Panc1 (cell line): ENCODE measurements around the gene RNASE1. TPM values are rescaled to one million over a fixed set of nuclear protein-coding genes. Genes with fewer than 3 reads are reported as not detected.

Source experiments
- ATAC-seq: fragments of 200-7000 bp; cut with Tn5 transposase; 2 replicates; pipeline ENCODE4 v1.9.1; 2020; ENCODE audit warnings: mild to moderate bottlenecking, moderate library complexity
- BruUV-seq: library from RNA; stranded (reverse); fragments of 400-500 nt; replicated peaks from 2 replicates; lab custom pipeline; 2021; lab: Mats Ljungman, UMichigan
- CTCF ChIA-PET: fragments of 300-600 bp; sonication (Branson Sonifier 250); formaldehyde crosslinking; loops from one replicate; lab custom pipeline; 2022; ENCODE audit warnings: antibody characterized with exemption; lab: Charles Lee
- POLR2A ChIA-PET: fragments of 300-600 bp; sonication (Branson Sonifier 250); formaldehyde crosslinking; loops from one replicate; lab custom pipeline; 2022; ENCODE audit warnings: antibody characterized with exemption; lab: Charles Lee
- DNase-seq: peaks from one replicate; pipeline ENCODE4 v3.0.0-alpha.2; 2010; ENCODE audit warnings: low read depth, low spot score
- H3K27ac ChIP-seq: 2 replicates; pipeline ENCODE4 v1.5.1; 2011; ENCODE audit warnings: mild to moderate bottlenecking, low read length, inconsistent platforms
- H3K27me3 ChIP-seq: fragments of 200-500 bp; sonication (Bioruptor generic); 2 replicates; pipeline ENCODE4 v1.6.0; 2014; ENCODE audit warnings: low read length, inconsistent platforms; ENCODE audit not compliant: control insufficient read depth, insufficient read depth
- H3K36me3 ChIP-seq: fragments of 200-500 bp; sonication (Bioruptor generic); 2 replicates; pipeline ENCODE4 v1.5.1; 2014; ENCODE audit warnings: inconsistent platforms, mild to moderate bottlenecking, low read length, moderate library complexity; ENCODE audit not compliant: control insufficient read depth, insufficient read depth
- H3K4me1 ChIP-seq: 2 replicates; pipeline ENCODE4 v1.5.1; 2011; ENCODE audit warnings: inconsistent platforms, mild to moderate bottlenecking, low read length, moderate library complexity; ENCODE audit not compliant: control insufficient read depth, insufficient read depth
- H3K4me3 ChIP-seq, 2 experiments: 2 replicates each; pipeline ENCODE4 v1.5.1; 2011 to 2012; ENCODE audit warnings: low read depth in 2 of 2, low read length in 2 of 2, mild to moderate bottlenecking in 2 of 2, inconsistent platforms in 1 of 2, moderate library complexity in 1 of 2
- H3K9me3 ChIP-seq: fragments of 200-500 bp; sonication (Bioruptor generic); 2 replicates; pipeline ENCODE4 v1.5.1; 2014; ENCODE audit warnings: low read depth, mild to moderate bottlenecking, inconsistent platforms, low read length, moderate library complexity; ENCODE audit not compliant: control insufficient read depth, insufficient read depth
- POLR2AphosphoS5 ChIP-seq: IDR thresholded peaks from 2 replicates; pipeline ENCODE4 v1.6.1; 2012; ENCODE audit warnings: mild to moderate bottlenecking, low read depth, low read length, moderate library complexity
- SIN3A ChIP-seq: IDR thresholded peaks from 2 replicates; pipeline ENCODE4 v1.6.1; 2012; ENCODE audit warnings: low read depth, mild to moderate bottlenecking, low read length, moderate library complexity, borderline replicate concordance; ENCODE audit not compliant: insufficient read depth
- TCF7L2 ChIP-seq: IDR thresholded peaks from 2 replicates; pipeline ENCODE4 v1.6.1; 2011; ENCODE audit warnings: mild to moderate bottlenecking, low read depth, low read length, inconsistent platforms
- in situ Hi-C: cut with HindIII; loops from 2 replicates; pipeline ENCODE4 v1.10.0; 2016; ENCODE audit warnings: low sequenced_read_pairs, low pct_unique_long_range_greater_than_20kb
- intact Hi-C: fragments of 100-400 bp; cut with micrococcal nuclease; formaldehyde crosslinking; loops from one replicate; pipeline ENCODE4 v1.10.0; 2022; ENCODE audit not compliant: unreplicated experiment
- total RNA-seq: library from RNA; stranded (reverse); gene quantifications from one replicate; pipeline ENCODE4 v1.2.1, GENCODE V29; 2021; ENCODE audit not compliant: unreplicated experiment
- TF ChIP-seq, protein P1 (sequence below), 2 experiments: IDR thresholded peaks; 2 replicates each; pipeline ENCODE4 v1.6.1; 2011 to 2012; ENCODE audit warnings: low read depth in 2 of 2, control low read depth in 1 of 2, low read length in 1 of 2, mild to moderate bottlenecking in 1 of 2, moderate library complexity in 1 of 2; ENCODE audit not compliant: insufficient read depth in 1 of 2
- TF ChIP-seq, protein P2 (sequence below): fragments of 450-650 bp; IDR thresholded peaks from 2 replicates; pipeline ENCODE4 v1.5.1; 2017; ENCODE audit warnings: mild to moderate bottlenecking

RNASE1 gene
- total RNA-seq, 1 experiment from 2014 or later = 0.69 TPM

DNA sequence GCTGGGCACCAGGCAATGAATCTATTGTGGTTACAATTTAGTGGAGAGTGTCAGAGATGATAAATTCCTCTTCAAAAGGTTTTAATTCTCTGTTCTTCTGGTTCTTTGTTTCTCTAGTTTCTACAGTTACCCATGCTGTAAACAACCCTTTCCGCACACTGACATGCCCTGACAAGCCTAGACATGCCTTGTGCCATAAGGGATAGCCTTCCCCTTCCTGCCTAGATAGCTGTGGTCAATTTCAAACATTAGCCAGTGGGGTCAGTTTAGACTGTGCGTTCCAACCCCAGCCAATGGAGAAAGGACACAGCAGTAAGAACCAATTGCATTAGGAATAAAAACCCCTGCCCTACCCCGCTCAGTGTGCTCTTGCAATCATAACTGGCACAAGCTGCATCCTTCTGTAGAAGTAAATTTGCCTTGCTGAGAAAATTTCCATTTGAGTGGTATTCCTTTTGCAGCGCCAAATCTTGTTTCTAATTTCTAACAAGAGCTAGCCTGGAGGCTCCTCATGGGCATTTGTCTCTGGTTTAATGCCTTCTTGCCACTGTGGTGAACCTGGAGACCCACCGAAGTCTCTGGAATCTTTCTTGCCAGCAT, 50.6 kb downstream of the RNASE1 start:
- POLR2A ChIA-PET = no interaction called here
- in situ Hi-C loops = no loop called here
- TF ChIP-seq, protein P1, sequence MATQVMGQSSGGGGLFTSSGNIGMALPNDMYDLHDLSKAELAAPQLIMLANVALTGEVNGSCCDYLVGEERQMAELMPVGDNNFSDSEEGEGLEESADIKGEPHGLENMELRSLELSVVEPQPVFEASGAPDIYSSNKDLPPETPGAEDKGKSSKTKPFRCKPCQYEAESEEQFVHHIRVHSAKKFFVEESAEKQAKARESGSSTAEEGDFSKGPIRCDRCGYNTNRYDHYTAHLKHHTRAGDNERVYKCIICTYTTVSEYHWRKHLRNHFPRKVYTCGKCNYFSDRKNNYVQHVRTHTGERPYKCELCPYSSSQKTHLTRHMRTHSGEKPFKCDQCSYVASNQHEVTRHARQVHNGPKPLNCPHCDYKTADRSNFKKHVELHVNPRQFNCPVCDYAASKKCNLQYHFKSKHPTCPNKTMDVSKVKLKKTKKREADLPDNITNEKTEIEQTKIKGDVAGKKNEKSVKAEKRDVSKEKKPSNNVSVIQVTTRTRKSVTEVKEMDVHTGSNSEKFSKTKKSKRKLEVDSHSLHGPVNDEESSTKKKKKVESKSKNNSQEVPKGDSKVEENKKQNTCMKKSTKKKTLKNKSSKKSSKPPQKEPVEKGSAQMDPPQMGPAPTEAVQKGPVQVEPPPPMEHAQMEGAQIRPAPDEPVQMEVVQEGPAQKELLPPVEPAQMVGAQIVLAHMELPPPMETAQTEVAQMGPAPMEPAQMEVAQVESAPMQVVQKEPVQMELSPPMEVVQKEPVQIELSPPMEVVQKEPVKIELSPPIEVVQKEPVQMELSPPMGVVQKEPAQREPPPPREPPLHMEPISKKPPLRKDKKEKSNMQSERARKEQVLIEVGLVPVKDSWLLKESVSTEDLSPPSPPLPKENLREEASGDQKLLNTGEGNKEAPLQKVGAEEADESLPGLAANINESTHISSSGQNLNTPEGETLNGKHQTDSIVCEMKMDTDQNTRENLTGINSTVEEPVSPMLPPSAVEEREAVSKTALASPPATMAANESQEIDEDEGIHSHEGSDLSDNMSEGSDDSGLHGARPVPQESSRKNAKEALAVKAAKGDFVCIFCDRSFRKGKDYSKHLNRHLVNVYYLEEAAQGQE (IDR thresholded peaks at IDR 0.05; ENCODE audit: insufficient read depth in 1 of 2, low read depth in 2 of 2, low read length in 1 of 2) = no peak
- TF ChIP-seq SIN3A = no peak
- TF ChIP-seq, protein P2, sequence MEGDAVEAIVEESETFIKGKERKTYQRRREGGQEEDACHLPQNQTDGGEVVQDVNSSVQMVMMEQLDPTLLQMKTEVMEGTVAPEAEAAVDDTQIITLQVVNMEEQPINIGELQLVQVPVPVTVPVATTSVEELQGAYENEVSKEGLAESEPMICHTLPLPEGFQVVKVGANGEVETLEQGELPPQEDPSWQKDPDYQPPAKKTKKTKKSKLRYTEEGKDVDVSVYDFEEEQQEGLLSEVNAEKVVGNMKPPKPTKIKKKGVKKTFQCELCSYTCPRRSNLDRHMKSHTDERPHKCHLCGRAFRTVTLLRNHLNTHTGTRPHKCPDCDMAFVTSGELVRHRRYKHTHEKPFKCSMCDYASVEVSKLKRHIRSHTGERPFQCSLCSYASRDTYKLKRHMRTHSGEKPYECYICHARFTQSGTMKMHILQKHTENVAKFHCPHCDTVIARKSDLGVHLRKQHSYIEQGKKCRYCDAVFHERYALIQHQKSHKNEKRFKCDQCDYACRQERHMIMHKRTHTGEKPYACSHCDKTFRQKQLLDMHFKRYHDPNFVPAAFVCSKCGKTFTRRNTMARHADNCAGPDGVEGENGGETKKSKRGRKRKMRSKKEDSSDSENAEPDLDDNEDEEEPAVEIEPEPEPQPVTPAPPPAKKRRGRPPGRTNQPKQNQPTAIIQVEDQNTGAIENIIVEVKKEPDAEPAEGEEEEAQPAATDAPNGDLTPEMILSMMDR = no peak
- no peak for TF ChIP-seq TCF7L2
- TF ChIP-seq POLR2AphosphoS5 = no peak
- Histone ChIP-seq H3K4me3 (no peak overlapping the region), H3K27me3 (no peaks in the 10 kb centered on the region), H3K9me3 (no peaks in the 10 kb centered on the region; the same call in 1 of the 2 replicates), H3K36me3 (no peaks in the 10 kb centered on the region), H3K4me1 (no peaks in the 10 kb centered on the region), H3K27ac (no peak overlapping the region)
- DNase-seq = no peak
- CTCF ChIA-PET = no interaction called here
- BruUV-seq = no TSS peak
- intact Hi-C loops = no loop called here
- no peak for ATAC-seq

Other genes with a start within 250 kb of the RNASE1 start
- not detected for gene RNASE9, start 241.8 kb downstream of the RNASE1 start, total RNA-seq
- not detected for gene RNASE11, start 214.8 kb downstream of the RNASE1 start, total RNA-seq
- gene RNASE12, start 211.5 kb downstream of the RNASE1 start, total RNA-seq = not detected
- not detected for gene OR6S1, start 161.2 kb downstream of the RNASE1 start, total RNA-seq
- 3.3 TPM for gene RNASE4, start 118.3 kb downstream of the RNASE1 start, total RNA-seq
- 1.9 TPM for gene ANG, start 114.1 kb downstream of the RNASE1 start, total RNA-seq
- not detected for gene EDDM3A, start 57.0 kb downstream of the RNASE1 start, total RNA-seq
- not detected for gene EDDM3B, start 34.4 kb downstream of the RNASE1 start, total RNA-seq
- not detected for gene RNASE6, start 21.6 kb downstream of the RNASE1 start, total RNA-seq
- not detected for gene RNASE3, start 88.5 kb upstream of the RNASE1 start, total RNA-seq
- gene RNASE2, start 152.6 kb upstream of the RNASE1 start, total RNA-seq = not detected
- gene METTL17, start 187.1 kb upstream of the RNASE1 start, total RNA-seq = 39.6 TPM
- not detected for gene SLC39A2, start 196.4 kb upstream of the RNASE1 start, total RNA-seq
- gene NDRG2, start 222.2 kb upstream of the RNASE1 start, total RNA-seq = 1.6 TPM
- gene TPPP2, start 227.4 kb upstream of the RNASE1 start, total RNA-seq = not detected
- gene RNASE13, start 232.0 kb upstream of the RNASE1 start, total RNA-seq = not detected
- gene RNASE7, start 239.5 kb upstream of the RNASE1 start, total RNA-seq = not detected